ENCODE measurements around the gene FBXL17. TPM values are rescaled to one million over a fixed set of nuclear protein-coding genes. Genes with fewer than 3 reads are reported as not detected.
A peak's percentile ranks its signal among the peaks of the same experiment; 100 is the strongest.
"Not testable (repeated sequence)": the region's sequence is repeated elsewhere in the genome, so short reads cannot be mapped to it uniquely, and the experiment has no call there.

FBXL17 gene
- total and polyA plus RNA-seq, 3 experiments from 2014 or later, result 6.4 to 8.2 (median 6.9) TPM

DNA sequence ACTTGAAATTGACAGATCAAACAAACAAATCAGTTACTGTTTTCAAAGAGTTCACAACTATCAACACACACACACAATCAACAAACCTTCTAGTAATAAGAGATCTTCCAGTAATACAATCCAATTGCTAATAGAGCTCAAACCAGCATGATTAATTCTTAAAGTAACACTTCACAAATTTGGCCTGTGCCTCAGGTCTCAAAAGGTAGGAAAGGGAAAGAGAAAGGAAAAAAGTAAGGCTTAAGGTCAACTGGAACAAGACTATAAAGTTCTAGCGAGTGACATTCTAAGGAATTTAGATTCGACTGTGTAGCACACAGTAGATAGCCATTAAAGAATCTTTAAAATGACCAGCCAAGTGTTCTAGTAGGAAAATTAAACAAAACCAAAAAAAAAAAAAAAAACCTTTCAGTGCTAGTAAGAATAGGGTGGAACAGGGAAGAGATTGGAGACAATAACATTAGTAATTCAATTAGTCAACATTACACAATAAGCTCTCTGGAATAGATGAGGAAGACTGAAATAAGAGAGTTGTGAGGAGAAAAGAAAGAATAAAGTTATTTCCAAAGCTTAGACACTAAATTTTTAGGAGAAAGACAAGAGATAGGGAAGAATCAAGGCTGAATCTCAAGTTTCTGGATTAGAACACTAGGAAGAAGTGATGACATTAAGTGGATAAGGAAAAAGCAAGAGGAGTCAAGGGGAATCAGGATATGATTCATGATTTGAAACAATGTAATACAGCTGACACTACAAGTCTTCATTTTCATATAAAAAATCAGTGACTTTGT lies 86.1 kb downstream of the FBXL17 start:
- no peaks in the 10 kb centered on the region for H3K27me3 Mint-ChIP-seq
- peak overlapping the region in 1 of 8 donors; percentile 45 for H3K27ac Mint-ChIP-seq
- H3K36me3 Mint-ChIP-seq, result peaks cover 0 to 4% (median 0%) of the 10 kb centered on the region in 3 donors
- H3K4me1 Mint-ChIP-seq, result peaks cover 9 to 19% (median 13%) of the 10 kb centered on the region in 3 donors
- H3K4me1 ChIP-seq (ENCODE audit: insufficient read depth, low read length), result no peaks in the 10 kb centered on the region
- CTCF ChIA-PET, result no interaction called here
- no peak overlapping the region for H3K4me3 ChIP-seq (ENCODE audit: low read length)
- no peaks in the 10 kb centered on the region for H3K27me3 ChIP-seq (ENCODE audit: insufficient read depth, low read length, poor library complexity, severe bottlenecking)
- H3K9me3 Mint-ChIP-seq, result no peaks in the 10 kb centered on the region
- H3K36me3 ChIP-seq (ENCODE audit: insufficient read depth, low read length), result no peaks in the 10 kb centered on the region
- H3K9me3 ChIP-seq (ENCODE audit: low read length), result no peaks in the 10 kb centered on the region
- DNase-seq, result no peak
- POLR2A ChIA-PET, result no interaction called here
- no peak overlapping the region for H3K27ac ChIP-seq (ENCODE audit: low read depth, low read length)
- no peak overlapping the region for H3K4me3 Mint-ChIP-seq

GRCh38 chr5:108280960-108281569 lies 100.8 kb downstream of the FBXL17 start:
- Histone ChIP-seq H3K27me3 (ENCODE audit: insufficient read depth, low read length, poor library complexity, severe bottlenecking) (no peaks in the 10 kb centered on the region), H3K4me1 (ENCODE audit: insufficient read depth, low read length) (no peaks in the 10 kb centered on the region), H3K36me3 (ENCODE audit: insufficient read depth, low read length) (no peaks in the 10 kb centered on the region), H3K9me3 (ENCODE audit: low read length) (no peaks in the 10 kb centered on the region), H3K4me3 (ENCODE audit: low read length) (no peak overlapping the region), H3K27ac (ENCODE audit: low read depth, low read length) (no peak overlapping the region)
- H3K9me3 Mint-ChIP-seq, result peaks cover 14 to 32% (median 28%) of the 10 kb centered on the region in 5 donors
- H3K27ac Mint-ChIP-seq, result no peak overlapping the region
- POLR2A ChIA-PET, result no interaction called here
- H3K4me3 Mint-ChIP-seq, result no peak overlapping the region
- DNase-seq, result no peak
- CTCF ChIA-PET, result no interaction called here
- no peaks in the 10 kb centered on the region for H3K27me3 Mint-ChIP-seq
- peaks cover 25 to 48% (median 35%) of the 10 kb centered on the region in 3 donors for H3K4me1 Mint-ChIP-seq
- H3K36me3 Mint-ChIP-seq, result peaks cover 28 to 59% (median 32%) of the 10 kb centered on the region in 3 donors

- no peak overlapping the region for H3K27ac Mint-ChIP-seq
Measured at GRCh38 chr5:108280248-108280647, 101.7 kb downstream of the FBXL17 start.

GRCh38 chr5:108278285-108279240 lies 103.3 kb downstream of the FBXL17 start:
- Histone ChIP-seq H3K27me3 (ENCODE audit: insufficient read depth, low read length, poor library complexity, severe bottlenecking) (no peaks in the 10 kb centered on the region), H3K36me3 (ENCODE audit: insufficient read depth, low read length) (no peaks in the 10 kb centered on the region), H3K9me3 (ENCODE audit: low read length) (no peaks in the 10 kb centered on the region), H3K4me3 (ENCODE audit: low read length) (no peak overlapping the region), H3K27ac (ENCODE audit: low read depth, low read length) (no peak overlapping the region), H3K4me1 (ENCODE audit: insufficient read depth, low read length) (no peaks in the 10 kb centered on the region)
- peaks cover 12 to 23% (median 20%) of the 10 kb centered on the region in 5 donors for H3K9me3 Mint-ChIP-seq
- no peak overlapping the region for H3K4me3 Mint-ChIP-seq
- no peaks in the 10 kb centered on the region for H3K27me3 Mint-ChIP-seq
- H3K4me1 Mint-ChIP-seq, result peaks cover 24 to 46% (median 41%) of the 10 kb centered on the region in 3 donors
- POLR2A ChIA-PET, result no interaction called here
- H3K36me3 Mint-ChIP-seq, result peaks cover 17 to 45% (median 20%) of the 10 kb centered on the region in 3 donors
- CTCF ChIA-PET, result no interaction called here
- no peak for DNase-seq
- H3K27ac Mint-ChIP-seq, result peak overlapping the region in 2 of 8 donors; percentile 5 to 70

More at GRCh38 chr5:108280248-108280647, 101.7 kb downstream of the FBXL17 start:
- Mint-ChIP-seq H3K36me3 (peaks cover 26 to 55% (median 29%) of the 10 kb centered on the region in 3 donors), H3K9me3 (peaks cover 13 to 32% (median 28%) of the 10 kb centered on the region in 5 donors), H3K4me1 (peaks cover 25 to 46% (median 41%) of the 10 kb centered on the region in 3 donors), H3K4me3 (no peak overlapping the region), H3K27me3 (no peaks in the 10 kb centered on the region)
- no peaks in the 10 kb centered on the region for H3K27me3 ChIP-seq (ENCODE audit: insufficient read depth, low read length, poor library complexity, severe bottlenecking)
- ChIA-PET CTCF (no interaction called here), POLR2A (no interaction called here)
- H3K27ac ChIP-seq (ENCODE audit: low read depth, low read length), result no peak overlapping the region
- no peaks in the 10 kb centered on the region for H3K36me3 ChIP-seq (ENCODE audit: insufficient read depth, low read length)
- no peaks in the 10 kb centered on the region for H3K9me3 ChIP-seq (ENCODE audit: low read length)
- no peak overlapping the region for H3K4me3 ChIP-seq (ENCODE audit: low read length)
- DNase-seq, result no peak
- H3K4me1 ChIP-seq (ENCODE audit: insufficient read depth, low read length), result no peaks in the 10 kb centered on the region

DNA sequence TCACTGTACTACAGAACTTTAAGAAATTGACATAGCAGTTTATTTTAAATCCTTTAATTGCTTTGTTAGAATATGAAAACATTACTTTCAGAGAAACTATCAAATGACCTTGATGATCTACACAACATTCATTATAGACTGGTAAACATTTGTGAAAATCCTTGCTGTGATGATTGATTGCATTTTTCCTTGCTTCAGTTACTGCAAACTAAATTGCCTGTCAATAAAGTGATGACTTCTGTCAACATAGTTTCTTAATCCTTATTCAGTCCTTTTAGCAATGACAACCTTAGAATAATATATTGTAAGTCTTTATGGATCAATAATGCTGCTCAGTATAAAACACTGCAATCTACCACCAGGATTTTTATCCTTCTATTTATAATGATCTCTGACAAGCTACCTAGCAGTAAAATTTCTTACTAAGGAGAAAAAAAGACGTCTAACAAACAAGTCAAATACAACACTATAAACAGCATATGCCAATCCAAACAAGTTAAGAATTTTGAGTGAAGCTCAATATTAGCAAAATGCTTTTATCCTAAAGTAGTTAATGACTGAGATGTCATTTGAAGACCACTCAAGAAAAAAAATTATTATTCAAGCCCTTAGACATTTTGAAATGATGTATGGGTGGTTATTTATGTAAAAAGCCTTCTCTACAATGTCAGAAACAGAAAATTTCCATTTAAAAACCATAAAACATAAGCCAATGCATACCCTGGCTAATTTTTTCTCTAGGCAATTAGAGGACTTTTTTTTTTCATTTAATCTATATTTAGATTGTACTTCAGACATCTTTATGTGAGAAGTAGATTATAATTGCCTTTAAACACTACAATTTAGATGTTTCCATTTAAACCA lies 105.5 kb downstream of the FBXL17 start:
- peak overlapping the region in 1 of 8 donors; percentile 28 for H3K27ac Mint-ChIP-seq
- peaks cover 23 to 46% (median 38%) of the 10 kb centered on the region in 3 donors for H3K4me1 Mint-ChIP-seq
- no peak overlapping the region for H3K4me3 Mint-ChIP-seq
- Histone ChIP-seq H3K36me3 (ENCODE audit: insufficient read depth, low read length) (no peaks in the 10 kb centered on the region), H3K27me3 (ENCODE audit: insufficient read depth, low read length, poor library complexity, severe bottlenecking) (no peaks in the 10 kb centered on the region), H3K9me3 (ENCODE audit: low read length) (no peaks in the 10 kb centered on the region), H3K27ac (ENCODE audit: low read depth, low read length) (no peak overlapping the region), H3K4me1 (ENCODE audit: insufficient read depth, low read length) (no peaks in the 10 kb centered on the region), H3K4me3 (ENCODE audit: low read length) (no peak overlapping the region)
- POLR2A ChIA-PET, result no interaction called here
- CTCF ChIA-PET, result no interaction called here
- DNase-seq, result no peak
- peaks cover 5 to 26% (median 11%) of the 10 kb centered on the region in 3 donors for H3K36me3 Mint-ChIP-seq
- H3K9me3 Mint-ChIP-seq, result peaks cover 0 to 5% (median 3%) of the 10 kb centered on the region in 5 donors
- H3K27me3 Mint-ChIP-seq, result no peaks in the 10 kb centered on the region

GRCh38 chr5:108274080-108274479 lies 107.8 kb downstream of the FBXL17 start:
- H3K36me3 ChIP-seq (ENCODE audit: insufficient read depth, low read length); H3K27me3 ChIP-seq (ENCODE audit: insufficient read depth, low read length, poor library complexity, severe bottlenecking); H3K4me3 ChIP-seq (ENCODE audit: low read length); H3K4me1 ChIP-seq (ENCODE audit: insufficient read depth, low read length); H3K27me3 Mint-ChIP-seq; H3K9me3 Mint-ChIP-seq; H3K4me3 Mint-ChIP-seq; H3K27ac ChIP-seq (ENCODE audit: low read depth, low read length); POLR2A ChIA-PET; DNase-seq; H3K27ac Mint-ChIP-seq; H3K9me3 ChIP-seq (ENCODE audit: low read length): not testable (repeated sequence)
- CTCF ChIA-PET, result interaction anchor here (1.2 kb wide), 1 partner anchor 13 kb away, joined by 3 read pairs; no protein-coding TSS in a partner anchor
- H3K36me3 Mint-ChIP-seq, result peaks cover 5 to 12% (median 9%) of the 10 kb centered on the region in 3 donors
- H3K4me1 Mint-ChIP-seq, result peaks cover 7 to 34% (median 27%) of the 10 kb centered on the region in 3 donors

GRCh38 chr5:108271127-108271526 lies 110.8 kb downstream of the FBXL17 start:
- H3K4me1 ChIP-seq (ENCODE audit: insufficient read depth, low read length), result no peaks in the 10 kb centered on the region
- peaks cover 2 to 10% (median 8%) of the 10 kb centered on the region in 3 donors for H3K36me3 Mint-ChIP-seq
- peak overlapping the region in 1 of 7 donors; percentile 64 for H3K4me3 Mint-ChIP-seq
- ChIA-PET CTCF (interaction anchor here (2.4 kb wide), 1 partner anchor 10 kb away, joined by 15 read pairs; no protein-coding TSS in a partner anchor), POLR2A (no interaction called here)
- H3K27ac Mint-ChIP-seq, result peak overlapping the region in 1 of 8 donors; percentile 39
- no peak overlapping the region for H3K4me3 ChIP-seq (ENCODE audit: low read length)
- peaks cover 3 to 21% (median 17%) of the 10 kb centered on the region in 3 donors for H3K4me1 Mint-ChIP-seq
- no peaks in the 10 kb centered on the region for H3K9me3 ChIP-seq (ENCODE audit: low read length)
- H3K9me3 Mint-ChIP-seq, result no peaks in the 10 kb centered on the region
- no peak overlapping the region for H3K27ac ChIP-seq (ENCODE audit: low read depth, low read length)
- no peaks in the 10 kb centered on the region for H3K36me3 ChIP-seq (ENCODE audit: insufficient read depth, low read length)
- no peaks in the 10 kb centered on the region for H3K27me3 ChIP-seq (ENCODE audit: insufficient read depth, low read length, poor library complexity, severe bottlenecking)
- DNase-seq, result no peak
- no peaks in the 10 kb centered on the region for H3K27me3 Mint-ChIP-seq
